Stimulated activated naive B cell treated with anti-CD40 and anti-IgM and Interleukin-4, amounts not matched to agents 10 μg/mL and 1 μg/mL and 100 μg/mL, for 72 hours (primary cell): Measurements from ENCODE around the gene DIAPH3.
"Not testable (repeated sequence)": the region's sequence is repeated elsewhere in the genome, so short reads cannot be mapped to it uniquely, and the experiment has no call there.

Source experiments
- ATAC-seq, 2 donors: fragments of 150-1000 bp; cut with Tn5 transposase; replicated peaks; 2 replicates each; pipeline ENCODE4 v1.10.0; 2021; ENCODE audit warnings: moderate library complexity in 1 of 2
- DNase-seq: peaks from one replicate; pipeline ENCODE4 v3.0.0; 2021
- H3K27ac Mint-ChIP-seq: one replicate; pipeline ENCODE4 v1.8.0; 2022; ENCODE audit warnings: mild to moderate bottlenecking, mixed read lengths
- H3K27me3 Mint-ChIP-seq, 2 donors: one replicate each; pipeline ENCODE4 v1.8.0; 2022; ENCODE audit warnings: mixed read lengths in 2 of 2
- H3K36me3 Mint-ChIP-seq, 2 donors: one replicate each; pipeline ENCODE4 v1.8.0; 2022; ENCODE audit warnings: mixed read lengths in 2 of 2, mild to moderate bottlenecking in 1 of 2
- H3K4me1 Mint-ChIP-seq, 2 donors: one replicate each; pipeline ENCODE4 v1.8.0; 2022; ENCODE audit warnings: mixed read lengths in 2 of 2, mild to moderate bottlenecking in 1 of 2
- H3K4me3 Mint-ChIP-seq, 2 donors: one replicate each; pipeline ENCODE4 v1.8.0; 2022; ENCODE audit warnings: mild to moderate bottlenecking in 2 of 2, mixed read lengths in 2 of 2, moderate library complexity in 1 of 2
- H3K9me3 Mint-ChIP-seq, 2 donors: one replicate each; pipeline ENCODE4 v1.8.0; 2022; ENCODE audit warnings: mixed read lengths in 2 of 2, mild to moderate bottlenecking in 1 of 2

DIAPH3 gene

GRCh38 chr13:60163478-60164233 lies at the start of gene DIAPH3:
TSS of gene DIAPH3 (minus strand) at chr13:60163928. CDS start at chr13:60163766, 162 bp downstream.
- Mint-ChIP-seq H3K4me1 (peaks cover 14 to 24% of the 10 kb centered on the region in 2 donors), H3K27ac (peak within 1 kb of the TSS; percentile 95), H3K27me3 (peaks cover 6 to 7% of the 10 kb centered on the region in 2 donors), H3K9me3 (peaks cover 0 to 3% of the 10 kb centered on the region in 2 donors), H3K36me3 (peaks cover 0 to 8% of the 10 kb centered on the region in 2 donors), H3K4me3 (peak within 1 kb of the TSS; percentile 92 to 99)
- ATAC-seq (peak; percentile 100), DNase-seq (peak; percentile 91)

- Mint-ChIP-seq H3K4me1 (no peaks in the 10 kb centered on the region), H3K27me3 (peaks cover 7 to 14% of the 10 kb centered on the region in 2 donors), H3K4me3 (no peak overlapping the region), H3K9me3 (no peaks in the 10 kb centered on the region), H3K36me3 (no peaks in the 10 kb centered on the region), H3K27ac (no peak overlapping the region)
- DNase-seq (no peak), ATAC-seq (no peak)
These were observed 49.6 kb upstream of the DIAPH3 start for GRCh38 chr13:60213236-60213744.

- Mint-ChIP-seq H3K27me3 (peaks cover 3 to 10% of the 10 kb centered on the region in 2 donors), H3K36me3 (no peaks in the 10 kb centered on the region), H3K4me1 (no peaks in the 10 kb centered on the region), H3K4me3 (no peak overlapping the region), H3K9me3 (peaks cover 0 to 2% of the 10 kb centered on the region in 2 donors), H3K27ac (no peak overlapping the region)
- no peak for DNase-seq
- no peak for ATAC-seq
These were observed 47.8 kb upstream of the DIAPH3 start for GRCh38 chr13:60211548-60211947.

GRCh38 chr13:60210510-60211330 lies 47.0 kb upstream of the DIAPH3 start:
- no peak overlapping the region for H3K4me3 Mint-ChIP-seq
- H3K27me3 Mint-ChIP-seq = peaks cover 3 to 7% of the 10 kb centered on the region in 2 donors
- H3K36me3 Mint-ChIP-seq = no peaks in the 10 kb centered on the region
- no peak for ATAC-seq
- H3K4me1 Mint-ChIP-seq = no peaks in the 10 kb centered on the region
- H3K9me3 Mint-ChIP-seq = peaks cover 0 to 2% of the 10 kb centered on the region in 2 donors
- DNase-seq = no peak
- no peak overlapping the region for H3K27ac Mint-ChIP-seq

- not testable (repeated sequence) for DNase-seq, H3K4me1 Mint-ChIP-seq, H3K4me3 Mint-ChIP-seq, H3K36me3 Mint-ChIP-seq, ATAC-seq, H3K27ac Mint-ChIP-seq, H3K9me3 Mint-ChIP-seq
- H3K27me3 Mint-ChIP-seq = peaks cover 15 to 19% of the 10 kb centered on the region in 2 donors
These were observed 41.8 kb upstream of the DIAPH3 start for GRCh38 chr13:60205499-60205898.

GRCh38 chr13:60201286-60201685 lies 37.6 kb upstream of the DIAPH3 start:
- no peak for DNase-seq
- H3K27ac Mint-ChIP-seq = no peak overlapping the region
- H3K36me3 Mint-ChIP-seq = no peaks in the 10 kb centered on the region
- no peaks in the 10 kb centered on the region for H3K4me1 Mint-ChIP-seq
- H3K27me3 Mint-ChIP-seq = peaks cover 12 to 15% of the 10 kb centered on the region in 2 donors
- H3K4me3 Mint-ChIP-seq = no peak overlapping the region
- H3K9me3 Mint-ChIP-seq = no peaks in the 10 kb centered on the region
- ATAC-seq = no peak

- H3K27me3 Mint-ChIP-seq, H3K9me3 Mint-ChIP-seq, H3K36me3 Mint-ChIP-seq, ATAC-seq, H3K4me1 Mint-ChIP-seq, H3K4me3 Mint-ChIP-seq, DNase-seq, H3K27ac Mint-ChIP-seq: not testable (repeated sequence)
These were observed 32.2 kb upstream of the DIAPH3 start for GRCh38 chr13:60195893-60196292.

- H3K27ac Mint-ChIP-seq = no peak overlapping the region
- DNase-seq (no peak), ATAC-seq (no peak)
- no peak overlapping the region for H3K4me3 Mint-ChIP-seq
- H3K27me3 Mint-ChIP-seq = peaks cover 8 to 16% of the 10 kb centered on the region in 2 donors
- H3K9me3 Mint-ChIP-seq = no peaks in the 10 kb centered on the region
- no peaks in the 10 kb centered on the region for H3K4me1 Mint-ChIP-seq
- no peaks in the 10 kb centered on the region for H3K36me3 Mint-ChIP-seq
These were observed 19.2 kb upstream of the DIAPH3 start for GRCh38 chr13:60182907-60183306.

- H3K27ac Mint-ChIP-seq = no peak overlapping the region
- no peak overlapping the region for H3K4me3 Mint-ChIP-seq
- H3K36me3 Mint-ChIP-seq = no peaks in the 10 kb centered on the region
- H3K27me3 Mint-ChIP-seq = peaks cover 9 to 24% of the 10 kb centered on the region in 2 donors
- no peaks in the 10 kb centered on the region for H3K4me1 Mint-ChIP-seq
- H3K9me3 Mint-ChIP-seq = no peaks in the 10 kb centered on the region
- ATAC-seq (no peak), DNase-seq (no peak)
These were observed 14.6 kb upstream of the DIAPH3 start for GRCh38 chr13:60178327-60178726.

GRCh38 chr13:60175571-60175970 lies 11.8 kb upstream of the DIAPH3 start:
- Mint-ChIP-seq H3K9me3 (no peaks in the 10 kb centered on the region), H3K36me3 (no peaks in the 10 kb centered on the region), H3K4me1 (no peaks in the 10 kb centered on the region), H3K4me3 (no peak overlapping the region), H3K27ac (no peak overlapping the region), H3K27me3 (peaks cover 9 to 26% of the 10 kb centered on the region in 2 donors)
- ATAC-seq (no peak), DNase-seq (no peak)

GRCh38 chr13:60174113-60174512 lies 10.4 kb upstream of the DIAPH3 start:
- no peak for DNase-seq
- no peak for ATAC-seq

GRCh38 chr13:60172111-60172510 lies 8.4 kb upstream of the DIAPH3 start:
- Mint-ChIP-seq H3K27ac (no peak overlapping the region), H3K4me3 (no peak overlapping the region), H3K27me3 (peaks cover 9 to 26% of the 10 kb centered on the region in 2 donors), H3K36me3 (peaks cover 0 to 3% of the 10 kb centered on the region in 2 donors), H3K4me1 (no peaks in the 10 kb centered on the region), H3K9me3 (no peaks in the 10 kb centered on the region)
- ATAC-seq (no peak), DNase-seq (no peak)

More at GRCh38 chr13:60174113-60174512, 10.4 kb upstream of the DIAPH3 start:
- Mint-ChIP-seq H3K4me3 (no peak overlapping the region), H3K4me1 (no peaks in the 10 kb centered on the region), H3K27me3 (peaks cover 9 to 26% of the 10 kb centered on the region in 2 donors), H3K27ac (peak overlapping the region; percentile 48), H3K36me3 (no peaks in the 10 kb centered on the region), H3K9me3 (no peaks in the 10 kb centered on the region)

- Mint-ChIP-seq H3K27ac (no peak overlapping the region), H3K27me3 (peaks cover 9 to 20% of the 10 kb centered on the region in 2 donors), H3K4me3 (no peak overlapping the region), H3K36me3 (peaks cover 0 to 4% of the 10 kb centered on the region in 2 donors), H3K9me3 (no peaks in the 10 kb centered on the region), H3K4me1 (peaks cover 2 to 3% of the 10 kb centered on the region in 2 donors)
- no peak for DNase-seq
- no peak for ATAC-seq
These were observed 6.7 kb upstream of the DIAPH3 start for GRCh38 chr13:60170414-60170813.

- no peak overlapping the region for H3K4me3 Mint-ChIP-seq
- H3K36me3 Mint-ChIP-seq = peaks cover 0 to 8% of the 10 kb centered on the region in 2 donors
- peaks cover 11 to 12% of the 10 kb centered on the region in 2 donors for H3K4me1 Mint-ChIP-seq
- no peak overlapping the region for H3K27ac Mint-ChIP-seq
- DNase-seq (no peak), ATAC-seq (no peak)
- peaks cover 8 to 18% of the 10 kb centered on the region in 2 donors for H3K27me3 Mint-ChIP-seq
- H3K9me3 Mint-ChIP-seq = no peaks in the 10 kb centered on the region
These were observed 5.7 kb upstream of the DIAPH3 start for GRCh38 chr13:60169239-60170031.
